G401 (cell line): ENCODE measurements around the gene PQBP1. TPM values are rescaled to one million over a fixed set of nuclear protein-coding genes. Genes with fewer than 3 reads are reported as not detected.

Experiments used
- DNase-seq: peaks from one replicate; pipeline ENCODE4 v3.0.0-alpha.2; 2015; ENCODE audit warnings: low spot score
- in situ Hi-C: cut with HindIII; loops from 2 replicates; pipeline ENCODE4 v1.10.0; 2016; ENCODE audit warnings: low sequenced_read_pairs, mixed read lengths
- total RNA-seq: library from RNA; depleted of rRNA; stranded (reverse); fragments of >200 nt; shearing (Covaris generic); gene quantifications from 2 replicates; pipeline ENCODE4 v1.2.3, GENCODE V29; 2014

The PQBP1 gene
- total RNA-seq, 1 experiment from 2014 or later, result 119 TPM

DNA sequence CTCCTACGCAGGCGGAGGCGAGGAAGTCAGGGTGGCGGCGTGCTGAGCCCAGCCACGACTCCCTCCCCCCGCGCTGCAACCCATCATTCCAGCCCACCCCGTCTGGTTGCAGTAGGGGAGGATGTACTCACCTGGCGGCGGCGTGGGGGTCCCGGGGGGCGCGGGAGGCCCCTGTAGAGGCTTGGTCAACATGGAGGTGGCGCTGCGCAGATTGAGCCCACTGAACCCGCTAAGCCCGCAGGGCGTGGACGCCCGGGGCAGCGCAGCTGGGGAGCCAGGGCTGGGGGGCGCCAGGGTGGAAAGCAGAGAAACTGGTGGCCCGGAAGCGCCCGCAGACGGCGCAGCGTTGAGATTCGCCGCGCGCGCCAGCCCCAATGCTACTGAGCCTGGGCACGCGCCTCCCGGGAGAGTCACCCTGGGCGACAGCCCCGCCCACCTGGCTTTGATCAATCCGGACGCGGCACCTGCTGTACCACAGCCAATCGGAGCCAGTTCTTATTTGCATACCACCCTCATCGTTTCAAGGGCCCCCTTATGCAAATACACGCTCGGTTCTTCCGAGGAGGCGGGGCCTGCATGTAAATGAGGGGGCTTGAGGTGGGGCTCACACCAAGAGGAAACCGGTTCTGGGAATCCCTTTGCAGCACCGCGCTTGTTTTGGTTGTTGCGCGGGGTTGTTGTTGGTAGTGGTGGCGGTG, 21.1 kb downstream of the PQBP1 start, which contains the start of gene PIM2:
Gene PIM2, minus strand, starts transcription at position 382 of the 698 bp plus-strand sequence. Its CDS starts 190 bp downstream, at position 192.
- DNase-seq, result peak; percentile 96
- in situ Hi-C loops, result no loop called here

- in situ Hi-C loops, result no loop called here
- no peak for DNase-seq
Observed at GRCh38 chrX:48919360-48919841, 21.7 kb downstream of the PQBP1 start.

- in situ Hi-C loops, result no loop called here
- DNase-seq, result no peak
Observed at GRCh38 chrX:48919947-48920717, 22.4 kb downstream of the PQBP1 start.

- in situ Hi-C loops, result no loop called here
- no peak for DNase-seq
Observed at GRCh38 chrX:48920718-48921104, 23.0 kb downstream of the PQBP1 start.

DNA sequence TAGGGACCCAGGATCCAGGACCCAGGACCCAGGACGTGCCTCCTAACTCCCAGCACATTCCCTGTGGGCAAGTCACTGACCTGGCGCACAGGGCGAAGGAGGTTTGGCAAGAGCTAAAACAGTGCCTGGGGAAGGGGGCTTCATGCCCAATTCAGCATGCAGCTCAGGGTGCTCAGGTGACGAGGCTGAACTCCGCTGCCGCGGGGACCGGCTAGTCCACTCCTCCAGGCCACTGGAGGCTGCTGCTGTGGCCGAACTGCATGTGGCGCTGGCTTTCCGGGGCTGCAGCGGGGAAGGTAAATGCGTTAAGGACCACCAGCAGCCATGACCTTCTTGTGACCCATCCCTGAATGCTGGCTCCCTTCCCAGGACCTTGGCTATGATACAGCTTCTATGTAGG, 26.0 kb downstream of the PQBP1 start:
- in situ Hi-C loops, result no loop called here
- no peak for DNase-seq

- DNase-seq, result no peak
- in situ Hi-C loops, result no loop called here
Observed at GRCh38 chrX:48924270-48924669, 26.5 kb downstream of the PQBP1 start.

DNA sequence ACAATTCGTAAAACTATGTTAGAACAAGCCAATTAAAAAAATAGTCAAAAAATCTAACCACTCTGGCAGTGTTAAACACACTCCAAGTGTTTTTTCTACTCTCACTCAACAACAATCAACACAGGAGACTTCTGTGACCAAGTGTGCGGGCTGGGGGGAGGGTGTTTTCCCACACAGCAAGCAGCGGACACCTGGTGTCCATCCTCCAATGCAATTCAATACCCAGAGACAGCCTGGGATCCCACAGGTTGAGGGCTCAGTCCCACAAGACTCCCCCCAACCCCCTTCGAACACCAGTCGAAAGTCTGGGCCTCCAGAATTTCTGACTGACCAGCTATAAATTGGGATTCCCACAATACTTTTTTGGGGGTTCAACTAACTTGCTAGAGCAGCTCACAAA, 29.4 kb downstream of the PQBP1 start:
- DNase-seq, result no peak
- in situ Hi-C loops, result no loop called here

DNA sequence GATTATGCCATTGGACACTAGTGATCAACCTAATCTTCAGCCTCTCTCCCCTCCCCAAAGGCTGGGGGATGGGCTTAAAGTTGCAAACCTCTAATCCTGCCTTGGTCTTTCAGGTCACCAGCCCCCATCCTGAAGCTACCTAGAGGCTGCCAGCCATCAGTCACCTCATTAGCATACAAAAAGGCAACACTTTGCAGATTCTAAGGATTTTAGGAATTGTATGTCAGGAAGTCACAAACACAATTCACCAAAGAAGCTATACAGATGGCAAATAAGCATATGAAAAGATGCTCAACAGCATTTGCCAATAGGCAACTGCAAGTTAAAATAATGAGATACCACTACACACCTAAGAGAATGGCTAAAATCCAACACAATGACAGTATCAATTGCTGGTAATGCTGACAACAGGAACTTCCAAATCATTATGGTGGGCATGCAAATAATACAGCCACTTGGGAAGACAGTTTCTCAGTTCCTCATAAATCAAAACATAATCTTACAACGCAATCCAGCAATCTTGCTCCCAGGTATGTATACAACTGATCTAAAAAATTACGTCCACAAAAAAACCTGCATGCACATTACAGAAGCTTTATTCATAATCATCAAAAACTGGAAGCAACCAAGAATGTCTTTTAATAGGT, 30.1 kb downstream of the PQBP1 start:
- DNase-seq, result no peak
- in situ Hi-C loops, result no loop called here

GRCh38 chrX:48933757-48934156, 36.0 kb downstream of the PQBP1 start:
- in situ Hi-C loops, result no loop called here
- DNase-seq, result no peak

DNA sequence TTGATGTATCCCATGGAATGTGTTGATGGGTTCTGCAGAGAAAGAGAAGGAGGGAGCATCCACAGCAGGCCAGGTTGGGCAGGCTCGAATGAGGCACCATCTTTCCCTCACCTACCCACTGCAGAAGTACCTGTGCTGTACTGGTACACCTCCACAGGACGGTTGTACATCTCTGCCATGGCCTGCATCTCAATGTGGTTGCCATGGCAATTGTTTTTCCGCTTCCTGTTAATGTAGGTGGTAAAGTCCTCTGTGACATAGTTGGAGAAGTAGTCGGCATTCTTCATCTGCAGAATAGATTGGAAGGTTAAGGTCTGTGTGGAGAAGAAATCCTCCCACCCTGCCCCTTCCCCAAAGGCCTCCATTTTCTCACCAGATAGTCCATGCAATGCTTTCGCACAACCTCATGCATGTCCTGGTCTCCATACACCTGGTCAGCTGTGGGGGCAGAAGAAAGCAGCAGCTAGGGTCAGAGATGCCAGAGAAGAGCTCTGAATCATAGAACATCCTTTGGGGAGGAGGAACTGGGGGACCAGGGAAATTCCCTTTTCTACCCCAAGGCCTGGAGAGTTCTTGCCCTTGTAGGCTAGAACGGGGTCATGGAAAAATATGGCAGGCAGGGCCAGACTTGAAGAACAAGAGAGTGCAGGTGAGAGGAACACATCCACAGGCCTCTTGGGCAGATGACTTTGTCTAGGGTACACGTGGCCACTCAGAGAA, 37.0 kb downstream of the PQBP1 start:
- in situ Hi-C loops, result no loop called here
- DNase-seq, result no peak

GRCh38 chrX:48935301-48935670, 37.6 kb downstream of the PQBP1 start:
- in situ Hi-C loops, result no loop called here

DNA sequence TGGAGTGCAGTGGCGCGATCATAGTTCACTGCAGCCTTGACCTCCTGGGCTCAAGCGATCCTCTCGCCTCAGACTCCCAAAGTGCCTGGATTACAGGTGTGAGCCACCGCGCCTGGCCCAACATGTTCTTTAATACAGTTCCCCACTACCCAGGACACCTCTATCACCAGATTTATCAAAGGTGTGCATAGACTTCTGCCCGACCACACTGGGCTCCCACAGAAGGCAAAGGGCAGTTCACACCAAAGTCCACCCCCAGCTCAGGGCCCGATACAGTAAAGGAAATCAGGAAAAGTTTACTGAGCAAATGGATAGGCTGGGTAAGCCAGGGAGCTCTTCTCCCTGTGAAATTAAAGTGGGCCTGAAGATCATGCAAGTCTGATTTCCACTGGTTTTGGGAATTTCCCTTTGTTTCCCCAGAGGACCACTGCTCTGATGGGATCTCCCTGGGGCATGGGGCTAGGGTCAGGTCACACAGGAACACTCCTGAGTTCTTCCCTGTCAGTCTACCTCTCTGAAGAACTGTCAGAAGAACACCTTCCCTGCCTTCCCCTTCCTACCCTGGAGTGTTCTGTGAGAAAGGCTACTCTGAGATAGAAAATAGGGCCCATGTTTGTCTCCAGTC, 38.8 kb downstream of the PQBP1 start:
- DNase-seq, result no peak
- in situ Hi-C loops, result no loop called here

More at GRCh38 chrX:48935301-48935670, 37.6 kb downstream of the PQBP1 start:
- DNase-seq, result no peak

DNA sequence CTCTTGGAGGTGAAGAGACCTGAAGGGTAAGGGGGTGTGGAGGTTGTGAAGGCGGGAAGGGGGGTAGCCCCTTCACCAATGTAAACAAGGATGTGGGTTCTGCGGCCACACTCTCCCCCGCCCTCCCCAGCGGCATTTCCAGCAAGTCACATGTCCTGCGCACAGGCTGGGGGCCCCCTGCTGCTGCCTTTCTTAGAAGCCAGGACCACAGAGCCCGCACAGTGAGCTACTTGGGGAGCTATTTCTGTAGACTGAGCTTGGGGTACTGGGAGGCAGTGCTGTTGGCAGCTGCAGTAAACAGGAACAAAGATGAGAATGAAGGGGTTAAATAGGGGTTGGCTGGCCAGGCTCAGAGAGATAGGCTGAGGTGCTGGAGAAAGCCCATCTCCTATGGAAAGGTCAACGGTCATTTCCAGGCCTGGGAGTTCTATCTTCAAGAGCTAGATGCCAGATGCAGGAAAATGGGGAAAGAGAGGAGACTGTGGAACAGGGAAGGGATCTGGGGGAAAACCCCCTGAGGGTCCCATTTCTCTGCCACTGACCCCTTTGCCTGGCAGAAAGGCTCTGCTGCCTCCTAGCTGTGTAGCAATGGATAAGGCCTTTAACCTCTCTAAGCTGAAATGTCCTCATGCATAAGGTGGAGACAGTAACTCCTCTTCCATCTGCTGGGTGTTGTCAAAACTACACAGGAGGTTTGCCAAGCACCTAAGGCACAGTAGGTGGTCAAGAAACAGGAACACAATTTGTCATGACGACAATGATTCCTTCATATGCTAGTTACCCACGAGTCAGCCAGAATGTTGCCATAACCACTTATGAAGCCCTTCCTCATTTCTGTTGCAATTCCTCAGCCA, 39.6 kb downstream of the PQBP1 start:
- DNase-seq, result peak; percentile 39
- in situ Hi-C loops, result no loop called here

DNA sequence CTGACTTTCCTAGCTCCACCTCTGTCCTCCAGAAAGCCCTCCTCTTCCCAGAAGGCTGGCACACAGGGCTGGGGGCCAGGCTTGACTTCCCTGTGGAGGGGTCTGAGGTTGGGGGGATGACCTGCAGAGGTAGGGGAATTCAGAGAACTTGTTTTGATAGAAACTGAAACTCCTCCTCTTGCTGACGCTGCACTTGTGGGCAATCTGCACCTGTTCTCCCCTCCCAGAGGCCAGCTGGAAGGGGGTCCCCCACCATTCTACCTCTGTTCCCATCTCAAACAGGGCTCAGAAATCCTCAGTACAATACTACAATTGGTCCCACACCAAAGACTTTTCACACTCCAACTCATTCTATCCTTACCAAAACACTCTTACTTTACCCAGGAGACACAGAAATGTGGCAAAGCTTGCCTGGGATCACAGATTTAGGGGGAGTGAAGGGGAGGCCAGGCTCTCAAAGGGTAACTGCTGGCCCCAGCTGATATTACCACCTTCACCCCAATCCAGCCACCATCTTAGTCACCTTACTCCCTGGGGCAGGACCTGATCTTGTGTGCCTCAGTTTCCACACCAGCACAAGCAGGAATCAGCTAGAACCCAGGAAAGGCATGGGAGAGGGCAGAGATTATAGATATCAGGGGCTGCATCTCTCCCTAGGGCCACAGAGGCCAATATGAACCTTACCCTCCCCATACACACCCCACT, 41.1 kb downstream of the PQBP1 start:
- DNase-seq, result no peak
- in situ Hi-C loops, result no loop called here

- in situ Hi-C loops, result no loop called here
Observed at GRCh38 chrX:48939524-48940228, 41.9 kb downstream of the PQBP1 start.

DNA sequence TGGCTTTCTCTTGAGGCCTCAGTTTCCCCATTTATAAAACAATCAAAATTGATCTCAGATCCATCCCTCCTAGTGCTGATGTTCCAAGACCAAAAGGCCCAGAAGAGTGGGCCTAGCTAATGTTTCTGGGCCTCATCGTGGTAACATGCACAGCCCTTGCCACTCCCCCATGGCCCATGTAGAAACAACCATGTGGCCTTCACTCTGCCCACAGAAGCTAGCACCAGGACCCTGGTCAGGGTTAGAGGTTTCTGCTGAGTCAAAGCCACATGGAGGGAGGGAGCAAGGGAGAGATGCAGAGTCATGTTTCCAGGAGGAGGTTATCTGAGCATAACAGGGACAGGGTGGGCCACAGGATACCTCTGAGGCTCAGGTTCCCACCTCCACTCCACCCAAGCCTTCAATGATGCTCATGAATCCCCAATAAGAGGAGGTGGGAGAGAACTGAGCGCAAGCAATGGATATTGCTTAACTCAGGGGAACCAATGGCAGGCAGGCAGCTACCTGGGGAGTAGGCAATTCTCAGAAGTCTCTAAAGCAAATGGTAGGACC, 42.8 kb downstream of the PQBP1 start:
- in situ Hi-C loops, result no loop called here
- no peak for DNase-seq

More at GRCh38 chrX:48939524-48940228, 41.9 kb downstream of the PQBP1 start:
- no peak for DNase-seq

DNA sequence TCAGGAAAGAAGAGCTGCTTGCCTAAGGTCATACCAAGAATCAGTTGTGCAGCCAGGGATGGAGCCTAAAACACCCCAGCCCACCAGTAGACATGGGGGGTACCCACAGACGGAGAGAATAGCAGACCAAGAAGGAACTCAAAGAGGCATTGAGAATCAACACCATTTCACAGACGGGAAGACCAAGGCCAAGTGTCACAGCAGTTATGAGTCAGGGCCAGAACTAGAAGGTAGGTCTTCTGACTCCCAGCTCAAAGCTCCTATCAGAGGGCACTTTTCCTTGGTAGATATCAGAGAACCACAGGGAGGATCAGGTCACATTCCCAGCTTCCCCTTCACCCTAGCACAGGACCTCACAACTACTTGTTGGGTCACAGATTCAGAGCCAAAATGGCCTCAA, 45.2 kb downstream of the PQBP1 start:
- DNase-seq, result no peak
- in situ Hi-C loops, result no loop called here
